A549 (cell line): ENCODE results near the gene C1orf146.

Source experiments
- CHD2 ChIP-seq: fragments of 150-350 bp; IDR thresholded peaks from 2 replicates; pipeline ENCODE4 v1.6.1; 2014; ENCODE audit warnings: low read length; ENCODE audit not compliant: partially characterized antibody
- EHF ChIP-seq: fragments of 250-450 bp; sonication (Bioruptor Pico); IDR thresholded peaks from 2 replicates; pipeline ENCODE4 v1.5.0; 2020; ENCODE audit warnings: mild to moderate bottlenecking
- JUNB ChIP-seq: fragments of >200 bp; sonication (Bioruptor Twin); formaldehyde crosslinking; IDR thresholded peaks from 2 replicates; pipeline ENCODE4 v1.6.1; 2016
- MAFK ChIP-seq: fragments of 450-650 bp; IDR thresholded peaks from 2 replicates; pipeline ENCODE4 v1.6.1; 2014; ENCODE audit not compliant: partially characterized antibody
- MYC ChIP-seq: IDR thresholded peaks from 2 replicates; pipeline ENCODE4 v1.6.1; 2012; ENCODE audit warnings: mild to moderate bottlenecking, inconsistent platforms, low read length, improper control_type of control experiment, borderline replicate concordance
- PHF8 ChIP-seq: fragments of 200-600 bp; sonication (generic); IDR thresholded peaks from 2 replicates; pipeline ENCODE4 v1.6.1; 2016; ENCODE audit warnings: low read depth, mild to moderate bottlenecking, antibody characterized with exemption, moderate library complexity, borderline replicate concordance
- POLR2A ChIP-seq: IDR thresholded peaks from 2 replicates; pipeline ENCODE4 v1.6.1; 2012; ENCODE audit warnings: mild to moderate bottlenecking, low read length
- TFCP2L1 ChIP-seq: fragments of 250-450 bp; sonication (Bioruptor Pico); IDR thresholded peaks from 2 replicates; pipeline ENCODE4 v1.5.0; 2021; ENCODE audit warnings: mild to moderate bottlenecking
- TF ChIP-seq, protein P1 (sequence below): fragments of 450-650 bp; IDR thresholded peaks from 2 replicates; pipeline ENCODE4 v1.6.1; 2014; ENCODE audit warnings: antibody characterized with exemption
- TF ChIP-seq, protein P2 (sequence below): fragments of >200 bp; sonication (Bioruptor Twin); formaldehyde crosslinking; IDR thresholded peaks from 3 replicates; pipeline ENCODE4 v1.5.1; 2016
- TF ChIP-seq, protein P3 (sequence below): IDR thresholded peaks from 2 replicates; pipeline ENCODE4 v1.6.1; 2012; ENCODE audit warnings: low read depth, borderline replicate concordance
- TF ChIP-seq, protein P4 (sequence below): IDR thresholded peaks from 2 replicates; pipeline ENCODE4 v1.6.1; 2012

DNA sequence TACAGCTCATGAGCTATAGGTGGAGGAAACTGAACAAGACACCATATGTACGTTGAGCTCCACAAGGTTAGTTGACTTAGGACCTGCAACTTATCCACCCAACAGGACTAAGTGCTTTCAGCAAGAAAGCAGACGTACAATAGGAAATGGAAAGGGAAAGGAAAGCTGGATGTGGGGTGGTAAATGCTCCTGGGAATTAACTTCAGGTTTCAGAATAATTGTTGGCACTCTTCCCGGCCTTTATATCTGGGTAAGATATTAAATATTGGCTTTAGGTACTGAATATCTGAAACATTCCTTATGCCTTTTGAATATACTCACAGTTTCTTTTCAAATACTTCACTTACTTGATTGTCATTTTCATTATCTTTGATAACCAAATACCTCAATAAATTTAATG, 44.8 kb downstream of the C1orf146 start:
- TF ChIP-seq, protein P1, sequence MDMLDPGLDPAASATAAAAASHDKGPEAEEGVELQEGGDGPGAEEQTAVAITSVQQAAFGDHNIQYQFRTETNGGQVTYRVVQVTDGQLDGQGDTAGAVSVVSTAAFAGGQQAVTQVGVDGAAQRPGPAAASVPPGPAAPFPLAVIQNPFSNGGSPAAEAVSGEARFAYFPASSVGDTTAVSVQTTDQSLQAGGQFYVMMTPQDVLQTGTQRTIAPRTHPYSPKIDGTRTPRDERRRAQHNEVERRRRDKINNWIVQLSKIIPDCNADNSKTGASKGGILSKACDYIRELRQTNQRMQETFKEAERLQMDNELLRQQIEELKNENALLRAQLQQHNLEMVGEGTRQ, result no peak
- TF ChIP-seq POLR2A (no peak), CHD2 (no peak), MAFK (no peak), MYC (no peak), PHF8 (no peak), JUNB (no peak), TFCP2L1 (no peak), EHF (CRISPR knock-in tag) (no peak)
- TF ChIP-seq, protein P2, sequence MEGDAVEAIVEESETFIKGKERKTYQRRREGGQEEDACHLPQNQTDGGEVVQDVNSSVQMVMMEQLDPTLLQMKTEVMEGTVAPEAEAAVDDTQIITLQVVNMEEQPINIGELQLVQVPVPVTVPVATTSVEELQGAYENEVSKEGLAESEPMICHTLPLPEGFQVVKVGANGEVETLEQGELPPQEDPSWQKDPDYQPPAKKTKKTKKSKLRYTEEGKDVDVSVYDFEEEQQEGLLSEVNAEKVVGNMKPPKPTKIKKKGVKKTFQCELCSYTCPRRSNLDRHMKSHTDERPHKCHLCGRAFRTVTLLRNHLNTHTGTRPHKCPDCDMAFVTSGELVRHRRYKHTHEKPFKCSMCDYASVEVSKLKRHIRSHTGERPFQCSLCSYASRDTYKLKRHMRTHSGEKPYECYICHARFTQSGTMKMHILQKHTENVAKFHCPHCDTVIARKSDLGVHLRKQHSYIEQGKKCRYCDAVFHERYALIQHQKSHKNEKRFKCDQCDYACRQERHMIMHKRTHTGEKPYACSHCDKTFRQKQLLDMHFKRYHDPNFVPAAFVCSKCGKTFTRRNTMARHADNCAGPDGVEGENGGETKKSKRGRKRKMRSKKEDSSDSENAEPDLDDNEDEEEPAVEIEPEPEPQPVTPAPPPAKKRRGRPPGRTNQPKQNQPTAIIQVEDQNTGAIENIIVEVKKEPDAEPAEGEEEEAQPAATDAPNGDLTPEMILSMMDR, result no peak
- TF ChIP-seq, protein P3, sequence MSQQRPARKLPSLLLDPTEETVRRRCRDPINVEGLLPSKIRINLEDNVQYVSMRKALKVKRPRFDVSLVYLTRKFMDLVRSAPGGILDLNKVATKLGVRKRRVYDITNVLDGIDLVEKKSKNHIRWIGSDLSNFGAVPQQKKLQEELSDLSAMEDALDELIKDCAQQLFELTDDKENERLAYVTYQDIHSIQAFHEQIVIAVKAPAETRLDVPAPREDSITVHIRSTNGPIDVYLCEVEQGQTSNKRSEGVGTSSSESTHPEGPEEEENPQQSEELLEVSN, result no peak
- TF ChIP-seq, protein P4, sequence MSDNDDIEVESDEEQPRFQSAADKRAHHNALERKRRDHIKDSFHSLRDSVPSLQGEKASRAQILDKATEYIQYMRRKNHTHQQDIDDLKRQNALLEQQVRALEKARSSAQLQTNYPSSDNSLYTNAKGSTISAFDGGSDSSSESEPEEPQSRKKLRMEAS, result no peak
